ENCODE results near the gene RBM34.

- TF ChIP-seq CTCF (IDR thresholded peaks at IDR 0.05): no peak
- no peak for TF ChIP-seq POLR2AphosphoS5 (IDR thresholded peaks at IDR 0.05)
Measured at GRCh38 chr1:235101558-235102258, 59.3 kb downstream of the RBM34 start.
